ENCODE measurements around the gene GCC1. TPM values are rescaled to one million over a fixed set of nuclear protein-coding genes. Genes with fewer than 3 reads are reported as not detected.

Gene GCC1
- total RNA-seq, 2 donors from 2014 or later, result 18.6 to 21.4 TPM

GRCh38 chr7:127620406-127621233, 35.2 kb upstream of the GCC1 start:
- H3K27me3 ChIP-seq, result peaks cover 8% of the 10 kb centered on the region
- TF ChIP-seq, protein P1, sequence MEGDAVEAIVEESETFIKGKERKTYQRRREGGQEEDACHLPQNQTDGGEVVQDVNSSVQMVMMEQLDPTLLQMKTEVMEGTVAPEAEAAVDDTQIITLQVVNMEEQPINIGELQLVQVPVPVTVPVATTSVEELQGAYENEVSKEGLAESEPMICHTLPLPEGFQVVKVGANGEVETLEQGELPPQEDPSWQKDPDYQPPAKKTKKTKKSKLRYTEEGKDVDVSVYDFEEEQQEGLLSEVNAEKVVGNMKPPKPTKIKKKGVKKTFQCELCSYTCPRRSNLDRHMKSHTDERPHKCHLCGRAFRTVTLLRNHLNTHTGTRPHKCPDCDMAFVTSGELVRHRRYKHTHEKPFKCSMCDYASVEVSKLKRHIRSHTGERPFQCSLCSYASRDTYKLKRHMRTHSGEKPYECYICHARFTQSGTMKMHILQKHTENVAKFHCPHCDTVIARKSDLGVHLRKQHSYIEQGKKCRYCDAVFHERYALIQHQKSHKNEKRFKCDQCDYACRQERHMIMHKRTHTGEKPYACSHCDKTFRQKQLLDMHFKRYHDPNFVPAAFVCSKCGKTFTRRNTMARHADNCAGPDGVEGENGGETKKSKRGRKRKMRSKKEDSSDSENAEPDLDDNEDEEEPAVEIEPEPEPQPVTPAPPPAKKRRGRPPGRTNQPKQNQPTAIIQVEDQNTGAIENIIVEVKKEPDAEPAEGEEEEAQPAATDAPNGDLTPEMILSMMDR (IDR thresholded peaks at IDR 0.05), result no peak
- H3K36me3 ChIP-seq, result no peaks in the 10 kb centered on the region
- H3K4me3 ChIP-seq, result no peak overlapping the region
- no peak for DNase-seq
- H3K27ac ChIP-seq, result no peak overlapping the region
- H3K4me1 ChIP-seq, result no peaks in the 10 kb centered on the region
- H3K9me3 ChIP-seq, result no peaks in the 10 kb centered on the region
- intact Hi-C loops (cut with DNase I), result no loop called here
- H3K9ac ChIP-seq (ENCODE audit: low read depth in 2 of 2, low read length in 2 of 2), result no peak overlapping the region

GRCh38 chr7:127619681-127620405, 34.4 kb upstream of the GCC1 start:
- H3K36me3 ChIP-seq, result no peaks in the 10 kb centered on the region
- H3K9me3 ChIP-seq, result no peaks in the 10 kb centered on the region
- TF ChIP-seq, protein P1 (IDR thresholded peaks at IDR 0.05), result no peak
- H3K27me3 ChIP-seq, result peaks cover 8% of the 10 kb centered on the region
- H3K4me1 ChIP-seq, result no peaks in the 10 kb centered on the region
- no peak overlapping the region for H3K9ac ChIP-seq (ENCODE audit: low read depth in 2 of 2, low read length in 2 of 2)
- H3K27ac ChIP-seq, result no peak overlapping the region
- intact Hi-C loops (cut with DNase I), result no loop called here
- no peak overlapping the region for H3K4me3 ChIP-seq
- DNase-seq, result no peak

- Histone ChIP-seq H3K4me1 (no peaks in the 10 kb centered on the region), H3K27me3 (peaks cover 8% of the 10 kb centered on the region), H3K9me3 (no peaks in the 10 kb centered on the region), H3K27ac (no peak overlapping the region), H3K36me3 (no peaks in the 10 kb centered on the region), H3K9ac (ENCODE audit: low read depth in 2 of 2, low read length in 2 of 2) (no peak overlapping the region), H3K4me3 (no peak overlapping the region)
- DNase-seq, result no peak
- TF ChIP-seq, protein P1 (IDR thresholded peaks at IDR 0.05), result no peak
- intact Hi-C loops (cut with DNase I), result no loop called here
These were observed 33.4 kb upstream of the GCC1 start for GRCh38 chr7:127618775-127619174.

- Histone ChIP-seq H3K4me1 (no peaks in the 10 kb centered on the region), H3K9ac (ENCODE audit: low read depth in 2 of 2, low read length in 2 of 2) (no peak within 1 kb of the TSS), H3K27ac (no peak within 1 kb of the TSS), H3K27me3 (peaks cover 8% of the 10 kb centered on the region), H3K4me3 (no peak within 1 kb of the TSS), H3K36me3 (no peaks in the 10 kb centered on the region), H3K9me3 (no peaks in the 10 kb centered on the region)
- intact Hi-C loops (cut with DNase I), result no loop called here
- DNase-seq, result no peak
- TF ChIP-seq, protein P1 (IDR thresholded peaks at IDR 0.05), result no peak
These were observed 32.6 kb upstream of the GCC1 start, which contains the start of gene PAX4 for GRCh38 chr7:127618042-127618441. PAX4 (minus strand) TSS chr7:127618142; CDS start chr7:127615928, 2,214 bp downstream.

DNA sequence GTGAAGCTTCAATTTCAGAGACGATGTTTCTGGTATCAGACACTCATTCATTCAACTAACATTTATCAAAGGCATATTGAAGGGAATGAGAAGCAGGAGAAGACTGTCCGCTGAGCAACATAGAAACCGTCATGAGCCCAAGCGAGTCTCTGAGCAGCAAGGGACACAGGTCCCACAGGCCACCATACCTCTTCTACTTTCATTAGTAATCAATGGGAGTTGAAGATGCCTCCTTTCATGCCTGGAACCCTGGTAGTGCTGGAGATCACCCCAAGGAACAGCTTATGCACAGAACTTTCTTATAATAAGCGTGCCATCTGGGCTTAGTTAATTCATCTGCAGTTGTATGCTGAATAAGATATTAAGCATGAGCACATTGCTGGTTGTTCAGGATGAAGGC, 31.3 kb upstream of the GCC1 start:
- Histone ChIP-seq H3K27me3 (peaks cover 8% of the 10 kb centered on the region), H3K9ac (ENCODE audit: low read depth in 2 of 2, low read length in 2 of 2) (no peak overlapping the region), H3K27ac (no peak overlapping the region), H3K4me3 (no peak overlapping the region), H3K9me3 (no peaks in the 10 kb centered on the region), H3K36me3 (no peaks in the 10 kb centered on the region), H3K4me1 (no peaks in the 10 kb centered on the region)
- intact Hi-C loops (cut with DNase I), result no loop called here
- DNase-seq, result no peak
- TF ChIP-seq, protein P1 (IDR thresholded peaks at IDR 0.05), result no peak

Measured in colonic mucosa (tissue), 4 donors.